ENCODE data around the gene AKAP8L. TPM values are rescaled to one million over a fixed set of nuclear protein-coding genes. Genes with fewer than 3 reads are reported as not detected.

The AKAP8L gene
- total and polyA plus RNA-seq, 2 experiments from 2014 or later, result 21.5 to 38.3 TPM

DNA sequence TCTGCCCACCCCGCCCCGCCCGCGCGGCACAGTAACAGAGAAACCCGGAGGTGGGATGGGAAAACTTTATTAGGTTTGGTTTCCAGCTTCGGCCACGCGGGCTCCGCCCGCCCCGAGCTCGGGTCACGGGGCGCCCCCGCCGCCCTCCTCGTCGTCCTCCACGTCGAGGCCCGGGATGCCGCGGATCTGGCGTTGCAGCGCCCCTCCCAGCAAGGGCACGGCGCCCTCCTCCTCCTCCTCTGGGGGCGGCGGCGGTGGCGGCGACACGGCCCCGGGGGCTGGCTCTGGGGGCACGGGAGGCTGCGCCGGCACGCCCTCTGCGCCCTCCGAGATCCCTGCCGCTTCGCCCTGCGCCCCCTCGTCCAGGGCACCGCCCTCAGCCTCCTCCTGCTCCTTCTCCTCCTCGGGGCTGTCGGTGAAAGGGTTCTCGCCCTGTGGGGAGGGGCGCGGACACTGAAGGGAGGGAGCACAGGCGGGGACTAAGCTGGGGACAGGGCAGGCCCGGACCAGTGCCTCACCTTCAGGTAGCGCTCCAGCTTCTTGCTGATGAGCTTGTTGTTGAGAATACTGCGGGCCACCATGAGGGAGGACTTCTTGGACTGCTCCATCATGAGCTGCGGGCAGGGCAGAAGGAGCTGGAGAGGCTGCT is 38.7 kb downstream of the AKAP8L start:
- Histone ChIP-seq H3K4me1 (ENCODE audit: insufficient read depth) (peaks cover 14% of the 10 kb centered on the region), H3K4me2 (ENCODE audit: unreplicated experiment) (peak overlapping the region; percentile 65), H3K9me2 (ENCODE audit: insufficient read depth) (no peaks in the 10 kb centered on the region), H3K9me3 (ENCODE audit: low read depth) (no peaks in the 10 kb centered on the region), H3K36me3 (ENCODE audit: low read depth) (no peaks in the 10 kb centered on the region; the same call in 1 of the 2 replicates), H2AFZ (peak overlapping the region; percentile 63), H3K79me2 (ENCODE audit: insufficient read depth) (peaks cover 61% of the 10 kb centered on the region), H3K4me3 (peak overlapping the region; percentile 79), H3F3A (ENCODE audit: insufficient read depth) (peaks cover 47% of the 10 kb centered on the region), H3K27ac (peak overlapping the region; percentile 84), H3K27me3 (replicated peaks; ENCODE audit: insufficient read depth) (no peaks in the 10 kb centered on the region), H3K9ac (peak overlapping the region; percentile 87), H4K20me1 (ENCODE audit: insufficient read depth) (no peaks in the 10 kb centered on the region)
- WGBS, 2 experiments (ENCODE audit: low coverage in 1 of 2, low lambda C conversion rate in 2 of 2, missing lambda C conversion rate in 2 of 2), result 1 to 3% methylated on average over 37 to 44 of the region's 56 CpGs
- in situ Hi-C loops (cut with MboI), result no loop called here
- DNase-seq, result peak; percentile 63
- TF ChIP-seq EZH2 (IDR thresholded peaks at IDR 0.05; ENCODE audit: insufficient read depth, poor library complexity, severe bottlenecking) (no peak), EZH2phosphoT487 (IDR thresholded peaks at IDR 0.05; ENCODE audit: insufficient read depth, low read depth) (no peak)

DNA sequence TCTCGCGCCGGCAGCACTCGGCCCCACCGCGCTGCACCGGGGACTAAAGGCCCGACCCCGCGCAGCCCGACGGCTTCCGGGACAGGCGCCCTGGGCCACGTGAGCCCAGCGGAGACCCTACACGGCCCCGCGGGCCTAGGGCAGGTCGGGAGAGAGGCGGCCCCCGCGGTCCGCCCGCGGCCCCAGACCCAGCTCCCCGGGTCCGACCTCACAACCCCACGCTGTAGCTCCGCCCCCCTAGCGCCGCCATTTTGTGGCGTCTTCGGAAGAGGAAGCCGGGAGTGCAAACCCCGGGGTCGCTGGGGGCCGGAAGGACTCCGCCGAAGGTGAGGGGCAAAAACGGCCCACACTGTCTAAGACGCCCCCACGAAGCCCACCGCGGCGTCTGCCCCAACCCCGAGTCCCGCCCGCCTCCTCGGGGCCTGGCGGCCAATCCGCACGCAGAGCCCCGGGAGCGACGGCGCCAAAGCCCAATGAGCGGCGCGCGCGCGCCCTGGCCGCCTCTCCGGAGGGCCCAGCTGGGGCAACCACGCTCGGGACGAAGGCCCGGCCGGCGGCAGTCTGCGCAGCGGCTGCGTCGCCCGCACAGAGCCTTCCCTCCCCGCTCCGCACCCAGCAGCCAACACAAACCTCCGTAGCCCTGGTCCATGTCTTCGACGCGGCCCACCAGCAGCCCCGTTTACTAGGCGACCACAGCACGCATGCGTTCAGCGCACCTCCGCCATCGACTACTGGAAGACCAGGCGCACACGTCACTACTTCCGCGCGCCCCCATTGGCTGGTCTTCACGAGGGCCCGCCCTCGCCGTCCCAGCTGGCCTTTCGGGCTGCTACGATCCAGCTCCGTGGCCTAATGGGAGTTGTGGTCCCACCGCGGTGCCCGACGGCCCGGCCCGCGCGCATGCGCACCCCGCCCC is 39.4 kb downstream of the AKAP8L start, which contains the start of gene AKAP8:
Gene AKAP8, minus strand, starts transcription at position 705 of the 916 bp plus-strand sequence. Its CDS starts 56 bp downstream, at position 649.
- H3K27me3 ChIP-seq (replicated peaks; ENCODE audit: insufficient read depth), result no peaks in the 10 kb centered on the region
- no peaks in the 10 kb centered on the region; the same call in 1 of the 2 replicates for H3K36me3 ChIP-seq (ENCODE audit: low read depth)
- peaks cover 14% of the 10 kb centered on the region for H3K4me1 ChIP-seq (ENCODE audit: insufficient read depth)
- H3K9me3 ChIP-seq (ENCODE audit: low read depth), result no peaks in the 10 kb centered on the region
- no peaks in the 10 kb centered on the region for H3K9me2 ChIP-seq (ENCODE audit: insufficient read depth)
- H2AFZ ChIP-seq, result peak within 1 kb of the TSS; percentile 63
- peak within 1 kb of the TSS; percentile 97 for H3K4me2 ChIP-seq (ENCODE audit: unreplicated experiment)
- peaks cover 47% of the 10 kb centered on the region for H3F3A ChIP-seq (ENCODE audit: insufficient read depth)
- H3K9ac ChIP-seq, result peak within 1 kb of the TSS; percentile 96
- TF ChIP-seq EZH2phosphoT487 (IDR thresholded peaks at IDR 0.05; ENCODE audit: insufficient read depth, low read depth) (no peak), EZH2 (IDR thresholded peaks at IDR 0.05; ENCODE audit: insufficient read depth, poor library complexity, severe bottlenecking) (no peak)
- peak within 1 kb of the TSS; percentile 93 for H3K4me3 ChIP-seq
- DNase-seq, result peak; percentile 100
- WGBS, 2 experiments (ENCODE audit: low coverage in 1 of 2, low lambda C conversion rate in 2 of 2, missing lambda C conversion rate in 2 of 2), result 1% methylated on average over 59 to 68 of the region's 111 CpGs
- no peaks in the 10 kb centered on the region for H4K20me1 ChIP-seq (ENCODE audit: insufficient read depth)
- in situ Hi-C loops (cut with MboI), result no loop called here
- peak within 1 kb of the TSS; percentile 87 for H3K27ac ChIP-seq
- peaks cover 63% of the 10 kb centered on the region for H3K79me2 ChIP-seq (ENCODE audit: insufficient read depth)

DNA sequence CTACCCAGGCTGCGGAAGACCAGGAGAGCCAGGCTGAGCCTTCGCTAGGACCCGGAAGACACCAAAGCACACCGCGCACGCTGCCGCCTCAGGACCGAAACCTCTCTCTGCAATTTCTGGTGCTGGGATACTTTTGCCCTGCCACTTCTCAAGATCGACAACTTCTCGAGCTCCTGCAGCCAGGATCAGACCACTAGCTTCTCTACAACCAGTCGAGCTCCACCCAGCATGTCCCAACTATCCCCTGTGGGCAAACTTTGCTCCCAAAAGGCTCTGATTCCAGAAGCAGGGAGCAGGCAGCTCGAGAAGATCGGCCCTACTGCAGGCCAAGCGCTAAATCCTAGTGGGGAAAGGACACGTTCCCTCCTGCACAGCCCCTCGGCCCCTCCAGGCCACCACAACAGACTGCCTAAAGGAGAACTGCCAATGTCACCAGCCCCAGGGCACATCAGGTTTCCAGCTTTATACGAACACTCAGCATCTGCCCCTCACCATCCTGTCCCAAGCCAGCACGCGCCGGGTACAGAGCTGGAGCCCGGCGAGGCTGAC is 40.2 kb downstream of the AKAP8L start:
- peaks cover 14% of the 10 kb centered on the region for H3K4me1 ChIP-seq (ENCODE audit: insufficient read depth)
- TF ChIP-seq EZH2phosphoT487 (IDR thresholded peaks at IDR 0.05; ENCODE audit: insufficient read depth, low read depth) (no peak), EZH2 (IDR thresholded peaks at IDR 0.05; ENCODE audit: insufficient read depth, poor library complexity, severe bottlenecking) (no peak)
- H3F3A ChIP-seq (ENCODE audit: insufficient read depth), result peaks cover 47% of the 10 kb centered on the region
- peak; percentile 82 for DNase-seq
- H4K20me1 ChIP-seq (ENCODE audit: insufficient read depth), result no peaks in the 10 kb centered on the region
- peak overlapping the region; percentile 96 for H3K9ac ChIP-seq
- 0 to 1% methylated on average over 17 to 22 of the region's 22 CpGs for WGBS, 2 experiments (ENCODE audit: low coverage in 1 of 2, low lambda C conversion rate in 2 of 2, missing lambda C conversion rate in 2 of 2)
- peak overlapping the region; percentile 87 for H3K27ac ChIP-seq
- H3K9me2 ChIP-seq (ENCODE audit: insufficient read depth), result no peaks in the 10 kb centered on the region
- H3K4me3 ChIP-seq, result peak overlapping the region; percentile 93
- H3K27me3 ChIP-seq (replicated peaks; ENCODE audit: insufficient read depth), result no peaks in the 10 kb centered on the region
- peaks cover 69% of the 10 kb centered on the region for H3K79me2 ChIP-seq (ENCODE audit: insufficient read depth)
- no peaks in the 10 kb centered on the region; the same call in 1 of the 2 replicates for H3K36me3 ChIP-seq (ENCODE audit: low read depth)
- peak overlapping the region; percentile 97 for H3K4me2 ChIP-seq (ENCODE audit: unreplicated experiment)
- in situ Hi-C loops (cut with MboI), result no loop called here
- peak overlapping the region; percentile 42 for H2AFZ ChIP-seq
- no peaks in the 10 kb centered on the region for H3K9me3 ChIP-seq (ENCODE audit: low read depth)

DNA sequence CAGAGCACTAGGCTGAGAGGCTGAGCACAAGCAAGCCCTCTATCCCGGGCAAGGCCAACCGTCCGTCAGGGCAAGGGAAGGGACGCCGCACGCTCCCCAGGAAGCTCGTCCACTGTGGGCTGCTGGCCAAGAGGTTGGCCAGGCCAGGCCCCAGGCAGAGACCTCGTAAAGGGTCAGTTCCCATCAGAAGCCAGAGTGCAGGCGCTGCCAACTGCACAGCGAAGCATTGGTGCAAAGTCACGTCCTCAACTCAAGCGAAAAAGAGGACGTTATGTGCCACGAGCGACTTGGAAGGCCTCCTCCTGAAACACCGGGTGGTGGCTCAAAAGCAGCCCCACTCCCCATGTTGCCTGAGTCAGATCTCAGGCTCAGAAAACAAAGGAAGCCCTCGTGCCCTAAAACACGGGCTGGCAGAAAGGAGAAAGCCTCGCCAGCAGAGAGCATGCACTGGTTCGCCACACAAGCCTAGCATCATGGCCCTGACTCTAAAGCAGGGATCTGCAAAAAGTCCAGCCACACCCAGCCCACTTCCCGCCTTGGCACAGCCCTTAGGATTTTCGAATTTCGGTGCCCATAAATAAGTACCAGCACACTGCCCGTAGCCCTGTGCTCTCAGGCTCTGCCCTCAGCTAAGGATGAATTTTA is 43.9 kb downstream of the AKAP8L start:
- Histone ChIP-seq H3K27me3 (replicated peaks; ENCODE audit: insufficient read depth) (no peaks in the 10 kb centered on the region), H3K27ac (no peak overlapping the region), H4K20me1 (ENCODE audit: insufficient read depth) (no peaks in the 10 kb centered on the region; the same call in 1 of the 2 replicates), H3K4me3 (no peak overlapping the region), H3K9me2 (ENCODE audit: insufficient read depth) (no peaks in the 10 kb centered on the region), H2AFZ (no peak overlapping the region), H3K4me1 (ENCODE audit: insufficient read depth) (peaks cover 10% of the 10 kb centered on the region), H3F3A (ENCODE audit: insufficient read depth) (peaks cover 19% of the 10 kb centered on the region), H3K36me3 (ENCODE audit: low read depth) (peaks cover 23% of the 10 kb centered on the region), H3K79me2 (ENCODE audit: insufficient read depth) (peaks cover 94% of the 10 kb centered on the region), H3K9ac (no peak overlapping the region), H3K9me3 (ENCODE audit: low read depth) (no peaks in the 10 kb centered on the region), H3K4me2 (ENCODE audit: unreplicated experiment) (no peak overlapping the region)
- no peak for DNase-seq
- in situ Hi-C loops (cut with MboI), result no loop called here
- TF ChIP-seq EZH2phosphoT487 (IDR thresholded peaks at IDR 0.05; ENCODE audit: insufficient read depth, low read depth), result no peak
- TF ChIP-seq EZH2 (IDR thresholded peaks at IDR 0.05; ENCODE audit: insufficient read depth, poor library complexity, severe bottlenecking), result no peak
- WGBS, 2 experiments (ENCODE audit: low coverage in 1 of 2, low lambda C conversion rate in 2 of 2, missing lambda C conversion rate in 2 of 2), result 76 to 79% methylated on average over 24 of the region's 24 CpGs
